ENCODE data around the gene PALLD.

DNA sequence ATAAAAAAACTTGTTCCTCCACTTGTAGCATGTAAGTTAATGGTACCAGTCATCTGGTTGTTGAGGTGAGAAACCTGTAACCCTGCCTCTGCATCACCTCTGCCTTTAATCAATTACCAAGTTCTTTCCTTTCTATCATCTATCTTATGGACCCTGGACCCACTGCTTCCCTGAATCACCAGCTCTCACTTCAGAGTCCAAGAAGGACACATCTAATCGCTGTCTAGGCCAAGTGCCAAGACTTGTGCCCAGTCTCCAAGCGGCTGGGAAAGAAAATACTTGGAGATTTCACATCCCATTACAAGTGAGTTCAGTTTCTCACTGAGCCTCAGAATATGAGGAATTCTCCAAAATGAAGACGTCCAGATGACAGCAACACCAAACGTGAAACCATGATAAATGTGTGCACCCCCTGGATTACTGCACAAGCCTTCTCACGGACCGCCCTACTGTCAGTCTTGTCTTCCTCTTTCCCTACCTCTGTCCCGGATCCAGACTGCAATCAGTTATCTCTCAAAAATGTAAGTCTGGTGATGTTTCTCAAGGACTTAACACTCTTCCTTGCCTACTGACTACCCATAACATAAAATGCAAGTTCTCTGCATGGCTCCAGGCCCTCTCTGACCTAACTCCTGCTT lies 10.4 kb downstream of the PALLD start:
- TF ChIP-seq, protein P1, sequence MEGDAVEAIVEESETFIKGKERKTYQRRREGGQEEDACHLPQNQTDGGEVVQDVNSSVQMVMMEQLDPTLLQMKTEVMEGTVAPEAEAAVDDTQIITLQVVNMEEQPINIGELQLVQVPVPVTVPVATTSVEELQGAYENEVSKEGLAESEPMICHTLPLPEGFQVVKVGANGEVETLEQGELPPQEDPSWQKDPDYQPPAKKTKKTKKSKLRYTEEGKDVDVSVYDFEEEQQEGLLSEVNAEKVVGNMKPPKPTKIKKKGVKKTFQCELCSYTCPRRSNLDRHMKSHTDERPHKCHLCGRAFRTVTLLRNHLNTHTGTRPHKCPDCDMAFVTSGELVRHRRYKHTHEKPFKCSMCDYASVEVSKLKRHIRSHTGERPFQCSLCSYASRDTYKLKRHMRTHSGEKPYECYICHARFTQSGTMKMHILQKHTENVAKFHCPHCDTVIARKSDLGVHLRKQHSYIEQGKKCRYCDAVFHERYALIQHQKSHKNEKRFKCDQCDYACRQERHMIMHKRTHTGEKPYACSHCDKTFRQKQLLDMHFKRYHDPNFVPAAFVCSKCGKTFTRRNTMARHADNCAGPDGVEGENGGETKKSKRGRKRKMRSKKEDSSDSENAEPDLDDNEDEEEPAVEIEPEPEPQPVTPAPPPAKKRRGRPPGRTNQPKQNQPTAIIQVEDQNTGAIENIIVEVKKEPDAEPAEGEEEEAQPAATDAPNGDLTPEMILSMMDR (tag by site-specific recombination; IDR thresholded peaks at IDR 0.05), result no peak
- no peak for TF ChIP-seq ZNF132 (tag by site-specific recombination; IDR thresholded peaks at IDR 0.05; ENCODE audit: borderline replicate concordance)
- TF ChIP-seq, protein P2, sequence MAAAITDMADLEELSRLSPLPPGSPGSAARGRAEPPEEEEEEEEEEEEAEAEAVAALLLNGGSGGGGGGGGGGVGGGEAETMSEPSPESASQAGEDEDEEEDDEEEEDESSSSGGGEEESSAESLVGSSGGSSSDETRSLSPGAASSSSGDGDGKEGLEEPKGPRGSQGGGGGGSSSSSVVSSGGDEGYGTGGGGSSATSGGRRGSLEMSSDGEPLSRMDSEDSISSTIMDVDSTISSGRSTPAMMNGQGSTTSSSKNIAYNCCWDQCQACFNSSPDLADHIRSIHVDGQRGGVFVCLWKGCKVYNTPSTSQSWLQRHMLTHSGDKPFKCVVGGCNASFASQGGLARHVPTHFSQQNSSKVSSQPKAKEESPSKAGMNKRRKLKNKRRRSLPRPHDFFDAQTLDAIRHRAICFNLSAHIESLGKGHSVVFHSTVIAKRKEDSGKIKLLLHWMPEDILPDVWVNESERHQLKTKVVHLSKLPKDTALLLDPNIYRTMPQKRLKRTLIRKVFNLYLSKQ (tag by site-specific recombination; IDR thresholded peaks at IDR 0.05; ENCODE audit: borderline replicate concordance), result no peak
- TF ChIP-seq, protein P3, sequence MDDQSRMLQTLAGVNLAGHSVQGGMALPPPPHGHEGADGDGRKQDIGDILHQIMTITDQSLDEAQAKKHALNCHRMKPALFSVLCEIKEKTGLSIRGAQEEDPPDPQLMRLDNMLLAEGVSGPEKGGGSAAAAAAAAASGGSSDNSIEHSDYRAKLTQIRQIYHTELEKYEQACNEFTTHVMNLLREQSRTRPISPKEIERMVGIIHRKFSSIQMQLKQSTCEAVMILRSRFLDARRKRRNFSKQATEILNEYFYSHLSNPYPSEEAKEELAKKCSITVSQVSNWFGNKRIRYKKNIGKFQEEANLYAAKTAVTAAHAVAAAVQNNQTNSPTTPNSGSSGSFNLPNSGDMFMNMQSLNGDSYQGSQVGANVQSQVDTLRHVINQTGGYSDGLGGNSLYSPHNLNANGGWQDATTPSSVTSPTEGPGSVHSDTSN (CRISPR knock-in tag; IDR thresholded peaks at IDR 0.05), result no peak
- TF ChIP-seq ZNF24 (tag by site-specific recombination; IDR thresholded peaks at IDR 0.05), result no peak
- TF ChIP-seq MYNN (tag by site-specific recombination; IDR thresholded peaks at IDR 0.05; ENCODE audit: borderline replicate concordance), result no peak
- no peak for TF ChIP-seq ZNF394 (tag by site-specific recombination; IDR thresholded peaks at IDR 0.05; ENCODE audit: borderline replicate concordance)
- TF ChIP-seq, protein P4, sequence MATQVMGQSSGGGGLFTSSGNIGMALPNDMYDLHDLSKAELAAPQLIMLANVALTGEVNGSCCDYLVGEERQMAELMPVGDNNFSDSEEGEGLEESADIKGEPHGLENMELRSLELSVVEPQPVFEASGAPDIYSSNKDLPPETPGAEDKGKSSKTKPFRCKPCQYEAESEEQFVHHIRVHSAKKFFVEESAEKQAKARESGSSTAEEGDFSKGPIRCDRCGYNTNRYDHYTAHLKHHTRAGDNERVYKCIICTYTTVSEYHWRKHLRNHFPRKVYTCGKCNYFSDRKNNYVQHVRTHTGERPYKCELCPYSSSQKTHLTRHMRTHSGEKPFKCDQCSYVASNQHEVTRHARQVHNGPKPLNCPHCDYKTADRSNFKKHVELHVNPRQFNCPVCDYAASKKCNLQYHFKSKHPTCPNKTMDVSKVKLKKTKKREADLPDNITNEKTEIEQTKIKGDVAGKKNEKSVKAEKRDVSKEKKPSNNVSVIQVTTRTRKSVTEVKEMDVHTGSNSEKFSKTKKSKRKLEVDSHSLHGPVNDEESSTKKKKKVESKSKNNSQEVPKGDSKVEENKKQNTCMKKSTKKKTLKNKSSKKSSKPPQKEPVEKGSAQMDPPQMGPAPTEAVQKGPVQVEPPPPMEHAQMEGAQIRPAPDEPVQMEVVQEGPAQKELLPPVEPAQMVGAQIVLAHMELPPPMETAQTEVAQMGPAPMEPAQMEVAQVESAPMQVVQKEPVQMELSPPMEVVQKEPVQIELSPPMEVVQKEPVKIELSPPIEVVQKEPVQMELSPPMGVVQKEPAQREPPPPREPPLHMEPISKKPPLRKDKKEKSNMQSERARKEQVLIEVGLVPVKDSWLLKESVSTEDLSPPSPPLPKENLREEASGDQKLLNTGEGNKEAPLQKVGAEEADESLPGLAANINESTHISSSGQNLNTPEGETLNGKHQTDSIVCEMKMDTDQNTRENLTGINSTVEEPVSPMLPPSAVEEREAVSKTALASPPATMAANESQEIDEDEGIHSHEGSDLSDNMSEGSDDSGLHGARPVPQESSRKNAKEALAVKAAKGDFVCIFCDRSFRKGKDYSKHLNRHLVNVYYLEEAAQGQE (tag by site-specific recombination; IDR thresholded peaks at IDR 0.05), result no peak
- TF ChIP-seq ZNF311 (tag by site-specific recombination; IDR thresholded peaks at IDR 0.05; ENCODE audit: borderline replicate concordance), result no peak
- TF ChIP-seq GLI4 (tag by site-specific recombination; IDR thresholded peaks at IDR 0.05), result no peak
- TF ChIP-seq, protein P5, sequence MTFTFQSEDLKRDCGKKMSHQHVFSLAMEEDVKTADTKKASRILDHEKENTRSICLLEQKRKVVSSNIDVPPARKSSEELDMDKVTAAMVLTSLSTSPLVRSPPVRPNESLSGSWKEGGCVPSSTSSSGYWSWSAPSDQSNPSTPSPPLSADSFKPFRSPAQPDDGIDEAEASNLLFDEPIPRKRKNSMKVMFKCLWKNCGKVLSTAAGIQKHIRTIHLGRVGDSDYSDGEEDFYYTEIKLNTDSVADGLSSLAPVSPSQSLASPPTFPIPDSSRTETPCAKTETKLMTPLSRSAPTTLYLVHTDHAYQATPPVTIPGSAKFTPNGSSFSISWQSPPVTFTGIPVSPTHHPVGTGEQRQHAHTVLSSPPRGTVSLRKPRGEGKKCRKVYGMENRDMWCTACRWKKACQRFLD (tag by site-specific recombination; IDR thresholded peaks at IDR 0.05), result no peak
- no peak for TF ChIP-seq HOXA7 (CRISPR knock-in tag; IDR thresholded peaks at IDR 0.05; ENCODE audit: borderline replicate concordance)
- TF ChIP-seq, protein P6, sequence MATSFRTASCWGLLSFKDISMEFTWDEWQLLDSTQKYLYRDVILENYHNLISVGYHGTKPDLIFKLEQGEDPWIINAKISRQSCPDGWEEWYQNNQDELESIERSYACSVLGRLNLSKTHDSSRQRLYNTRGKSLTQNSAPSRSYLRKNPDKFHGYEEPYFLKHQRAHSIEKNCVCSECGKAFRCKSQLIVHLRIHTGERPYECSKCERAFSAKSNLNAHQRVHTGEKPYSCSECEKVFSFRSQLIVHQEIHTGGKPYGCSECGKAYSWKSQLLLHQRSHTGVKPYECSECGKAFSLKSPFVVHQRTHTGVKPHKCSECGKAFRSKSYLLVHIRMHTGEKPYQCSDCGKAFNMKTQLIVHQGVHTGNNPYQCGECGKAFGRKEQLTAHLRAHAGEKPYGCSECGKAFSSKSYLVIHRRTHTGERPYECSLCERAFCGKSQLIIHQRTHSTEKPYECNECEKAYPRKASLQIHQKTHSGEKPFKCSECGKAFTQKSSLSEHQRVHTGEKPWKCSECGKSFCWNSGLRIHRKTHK (tag by site-specific recombination; IDR thresholded peaks at IDR 0.05), result no peak
- no peak for TF ChIP-seq REPIN1 (tag by site-specific recombination; IDR thresholded peaks at IDR 0.05; ENCODE audit: low read depth)

Data from HEK293 (cell line).